ENCODE results near the gene TCF12. TPM values are rescaled to one million over a fixed set of nuclear protein-coding genes. Genes with fewer than 3 reads are reported as not detected.

The TCF12 gene
- total RNA-seq, 4 donors from 2014 or later, result 108 to 177 (median 148) TPM

GRCh38 chr15:57085267-57085666, 166.8 kb downstream of the TCF12 start:
- WGBS, result 85% methylated on average over 4 of the region's 4 CpGs
- Histone ChIP-seq H3K36me3 (no peaks in the 10 kb centered on the region), H3K27me3 (no peaks in the 10 kb centered on the region), H3K27ac (replicated peaks in 1 of 4) (no peak overlapping the region), H3K4me1 (peaks cover 14 to 40% (median 32%) of the 10 kb centered on the region in 4 donors), H3K9me3 (no peaks in the 10 kb centered on the region), H3K4me3 (no peak overlapping the region)
- TF ChIP-seq POLR2AphosphoS5 (IDR thresholded peaks at IDR 0.05) (no peak), EP300 (IDR thresholded peaks at IDR 0.05) (no peak), POLR2A (IDR thresholded peaks at IDR 0.05; ENCODE audit: low read depth) (no peak)
- TF ChIP-seq, protein P1, sequence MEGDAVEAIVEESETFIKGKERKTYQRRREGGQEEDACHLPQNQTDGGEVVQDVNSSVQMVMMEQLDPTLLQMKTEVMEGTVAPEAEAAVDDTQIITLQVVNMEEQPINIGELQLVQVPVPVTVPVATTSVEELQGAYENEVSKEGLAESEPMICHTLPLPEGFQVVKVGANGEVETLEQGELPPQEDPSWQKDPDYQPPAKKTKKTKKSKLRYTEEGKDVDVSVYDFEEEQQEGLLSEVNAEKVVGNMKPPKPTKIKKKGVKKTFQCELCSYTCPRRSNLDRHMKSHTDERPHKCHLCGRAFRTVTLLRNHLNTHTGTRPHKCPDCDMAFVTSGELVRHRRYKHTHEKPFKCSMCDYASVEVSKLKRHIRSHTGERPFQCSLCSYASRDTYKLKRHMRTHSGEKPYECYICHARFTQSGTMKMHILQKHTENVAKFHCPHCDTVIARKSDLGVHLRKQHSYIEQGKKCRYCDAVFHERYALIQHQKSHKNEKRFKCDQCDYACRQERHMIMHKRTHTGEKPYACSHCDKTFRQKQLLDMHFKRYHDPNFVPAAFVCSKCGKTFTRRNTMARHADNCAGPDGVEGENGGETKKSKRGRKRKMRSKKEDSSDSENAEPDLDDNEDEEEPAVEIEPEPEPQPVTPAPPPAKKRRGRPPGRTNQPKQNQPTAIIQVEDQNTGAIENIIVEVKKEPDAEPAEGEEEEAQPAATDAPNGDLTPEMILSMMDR (IDR thresholded peaks at IDR 0.05), result no peak
- DNase-seq (ENCODE audit: extremely low spot score), result no peak
- intact Hi-C loops (cut with DNase I), result no loop called here

- no peaks in the 10 kb centered on the region for H3K9me3 ChIP-seq
- TF ChIP-seq EP300 (IDR thresholded peaks at IDR 0.05), result no peak
- TF ChIP-seq POLR2AphosphoS5 (IDR thresholded peaks at IDR 0.05), result no peak
- TF ChIP-seq, protein P1 (IDR thresholded peaks at IDR 0.05), result no peak
- TF ChIP-seq POLR2A (IDR thresholded peaks at IDR 0.05; ENCODE audit: low read depth), result no peak
- no peak overlapping the region for H3K27ac ChIP-seq (replicated peaks in 1 of 4)
- H3K4me1 ChIP-seq, result peaks cover 6 to 28% (median 24%) of the 10 kb centered on the region in 4 donors
- intact Hi-C loops (cut with DNase I), result no loop called here
- peaks cover 0 to 4% (median 0%) of the 10 kb centered on the region in 4 donors for H3K36me3 ChIP-seq
- H3K4me3 ChIP-seq, result no peak overlapping the region
- no peaks in the 10 kb centered on the region for H3K27me3 ChIP-seq
- 97% methylated on average over 4 of the region's 4 CpGs for WGBS
- DNase-seq (ENCODE audit: extremely low spot score), result no peak
Observed at GRCh38 chr15:57086857-57087427, 168.5 kb downstream of the TCF12 start.

DNA sequence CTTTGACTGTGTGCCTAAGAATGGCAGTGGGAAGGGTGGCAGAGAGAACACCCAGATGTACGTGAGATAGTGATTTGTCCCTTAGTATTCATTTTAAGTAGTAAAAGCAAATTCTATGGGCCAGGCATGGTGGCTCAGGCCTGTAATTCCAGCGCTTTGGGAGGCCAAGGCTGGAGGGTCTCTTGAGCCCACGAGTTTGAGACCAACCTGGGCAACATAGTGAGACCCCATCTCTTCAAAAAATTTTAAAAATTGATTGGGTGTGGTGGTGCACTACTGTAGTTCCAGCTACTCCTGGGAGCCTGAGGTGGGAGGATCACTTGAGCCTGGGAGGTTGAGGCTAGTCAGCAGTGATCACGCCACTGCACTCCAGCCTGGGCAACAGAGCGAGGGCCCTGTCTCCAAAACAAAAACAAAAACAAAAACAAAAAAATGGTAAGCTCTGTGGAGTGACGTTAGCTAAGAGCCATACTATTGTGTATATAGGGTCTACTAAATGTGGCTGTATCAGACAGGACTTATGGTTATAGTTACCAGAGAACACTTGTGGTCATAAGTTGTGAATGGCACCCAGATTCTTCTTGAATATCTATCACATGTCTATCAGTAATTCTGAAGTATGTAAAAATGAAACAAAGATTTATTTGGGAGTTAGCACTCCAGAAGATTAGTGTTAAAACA, 171.5 kb downstream of the TCF12 start:
- no peak for TF ChIP-seq POLR2A (IDR thresholded peaks at IDR 0.05; ENCODE audit: low read depth)
- no peak for TF ChIP-seq EP300 (IDR thresholded peaks at IDR 0.05)
- TF ChIP-seq, protein P1 (IDR thresholded peaks at IDR 0.05), result no peak
- TF ChIP-seq POLR2AphosphoS5 (IDR thresholded peaks at IDR 0.05), result no peak
- H3K4me1 ChIP-seq, result peaks cover 0 to 9% (median 9%) of the 10 kb centered on the region in 4 donors
- intact Hi-C loops (cut with DNase I), result no loop called here
- H3K27me3 ChIP-seq, result no peaks in the 10 kb centered on the region
- H3K27ac ChIP-seq (replicated peaks in 1 of 4), result no peak overlapping the region
- WGBS, result 97% methylated on average over 6 of the region's 6 CpGs
- peaks cover 0 to 21% (median 0%) of the 10 kb centered on the region in 4 donors for H3K36me3 ChIP-seq
- no peak overlapping the region for H3K4me3 ChIP-seq
- H3K9me3 ChIP-seq, result no peaks in the 10 kb centered on the region
- DNase-seq (ENCODE audit: extremely low spot score), result no peak

DNA sequence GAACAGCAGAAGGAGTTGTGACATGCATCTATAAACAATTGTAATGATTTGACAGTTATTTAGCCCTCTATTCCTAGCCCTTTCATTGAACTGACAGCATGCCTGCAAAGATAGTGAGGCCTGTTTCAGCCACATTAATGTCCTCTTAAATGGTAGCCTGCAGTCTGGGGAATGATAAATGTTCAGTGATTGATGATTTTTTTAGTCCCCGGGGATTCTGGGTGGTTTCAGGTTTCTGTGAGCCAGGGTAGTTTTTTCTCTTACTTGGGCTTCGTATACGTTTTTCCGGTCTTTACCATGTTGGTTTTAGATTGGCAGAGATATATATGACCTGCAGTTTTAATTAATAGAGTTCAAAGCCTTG, 172.0 kb downstream of the TCF12 start:
- Histone ChIP-seq H3K9me3 (no peaks in the 10 kb centered on the region), H3K27ac (replicated peaks in 1 of 4) (no peak overlapping the region), H3K4me3 (no peak overlapping the region), H3K36me3 (peaks cover 0 to 21% (median 0%) of the 10 kb centered on the region in 4 donors), H3K27me3 (no peaks in the 10 kb centered on the region), H3K4me1 (peaks cover 0 to 9% (median 9%) of the 10 kb centered on the region in 4 donors)
- intact Hi-C loops (cut with DNase I), result no loop called here
- TF ChIP-seq POLR2A (IDR thresholded peaks at IDR 0.05; ENCODE audit: low read depth), result no peak
- no peak for TF ChIP-seq POLR2AphosphoS5 (IDR thresholded peaks at IDR 0.05)
- TF ChIP-seq, protein P1 (IDR thresholded peaks at IDR 0.05), result no peak
- TF ChIP-seq EP300 (IDR thresholded peaks at IDR 0.05), result no peak
- no peak for DNase-seq (ENCODE audit: extremely low spot score)
- WGBS, result 78% methylated on average over 4 of the region's 4 CpGs

Measured in esophagus muscularis mucosa (tissue), 4 donors.